ENCODE data around the gene PPP1R16B. TPM values are rescaled to one million over a fixed set of nuclear protein-coding genes. Genes with fewer than 3 reads are reported as not detected.

The PPP1R16B gene
- total and polyA plus RNA-seq, 2 of the 8 experiments (the other 6 are each of a cell fraction or from before 2014, with no cell fraction given) = 2.6 to 8.9 TPM

GRCh38 chr20:38842026-38842425 is 36.5 kb downstream of the PPP1R16B start:
- Histone ChIP-seq H3K9ac (replicated peaks in 1 of 4; ENCODE audit: extremely low read depth in 1 of 4, low read depth in 3 of 4, low read length in 3 of 4) (no peak overlapping the region), H2BK20ac (ENCODE audit: low read length) (no peak overlapping the region), H3K79me2 (ENCODE audit: control insufficient read depth in 1 of 2, insufficient read depth in 2 of 2, low read length in 2 of 2) (no peaks in the 10 kb centered on the region), H4K5ac (ENCODE audit: insufficient read length, low read depth, low read length) (no peak overlapping the region), H4K91ac (replicated peaks; ENCODE audit: insufficient read length, low read length) (no peak overlapping the region), H2AK5ac (ENCODE audit: low read depth, low read length) (no peak overlapping the region), H2BK120ac (replicated peaks; ENCODE audit: low read depth, low read length) (no peak overlapping the region), H3K23me2 (ENCODE audit: low read depth, low read length) (no peaks in the 10 kb centered on the region), H3K56ac (replicated peaks; ENCODE audit: insufficient read length, low read depth, low read length) (no peak overlapping the region), H3K9me3 (ENCODE audit: insufficient read depth in 2 of 2, low read depth in 1 of 2, low read length in 1 of 2) (no peaks in the 10 kb centered on the region), H3K23ac (ENCODE audit: insufficient read length) (no peak overlapping the region), H2AFZ (ENCODE audit: low read length) (no peak overlapping the region), H3K4me3 (ENCODE audit: extremely low read depth in 1 of 4, insufficient read depth in 2 of 4, low read depth in 3 of 4, low read length in 4 of 4) (no peak overlapping the region), H3K36me3 (ENCODE audit: control insufficient read depth in 2 of 4, insufficient read depth in 4 of 4, low read length in 3 of 4) (no peaks in the 10 kb centered on the region), H4K20me1 (replicated peaks in 1 of 2; ENCODE audit: control insufficient read depth in 1 of 2, insufficient read depth in 2 of 2, low read length in 2 of 2) (no peaks in the 10 kb centered on the region), H3K18ac (ENCODE audit: extremely low read depth, low read length) (no peak overlapping the region), H2BK15ac (ENCODE audit: low read length) (no peak overlapping the region), H3K27me3 (replicated peaks in 1 of 4; ENCODE audit: control insufficient read depth in 3 of 4, extremely low read depth in 1 of 4, insufficient read depth in 3 of 4, low read length in 3 of 4) (no peaks in the 10 kb centered on the region), H4K8ac (ENCODE audit: extremely low read depth, insufficient read depth, low read length) (no peak overlapping the region), H3K14ac (ENCODE audit: insufficient read length) (no peak overlapping the region), H3K79me1 (ENCODE audit: low read depth, low read length) (peaks cover 2% of the 10 kb centered on the region; the same call in 1 of the 2 replicates), H2BK5ac (ENCODE audit: low read depth, low read length) (no peak overlapping the region), H3K4me2 (ENCODE audit: insufficient read depth in 1 of 2, low read depth in 2 of 2, low read length in 2 of 2) (no peak overlapping the region), H3K4me1 (replicated peaks in 1 of 4; ENCODE audit: control insufficient read depth in 3 of 4, insufficient read depth in 4 of 4, low read length in 3 of 4) (peaks cover 0 to 3% (median 0%) of the 10 kb centered on the region in 4 experiments; a peak in 1 of 7 replicates), H2BK12ac (ENCODE audit: low read depth, low read length) (no peak overlapping the region), H3K4ac (replicated peaks; ENCODE audit: insufficient read length, low read depth, low read length) (no peak overlapping the region), H3K27ac (ENCODE audit: low read depth, low read length) (no peak overlapping the region)
- FAIRE-seq = no peak
- 89% methylated on average over 1 of the region's 1 CpG; no CpG with 5 or more reads in 1 of the 2 experiments for WGBS, 2 experiments (ENCODE audit: extremely low coverage in 1 of 2, insufficient coverage in 1 of 2, insufficient read length in 1 of 2, insufficient replicate concordance in 2 of 2, low coverage in 1 of 2, low lambda C conversion rate in 2 of 2, missing lambda C conversion rate in 1 of 2)
- no peak for DNase-seq (ENCODE audit: low read depth in 1 of 2, low spot score in 2 of 2)
- CTCF ChIA-PET (ENCODE audit: partially characterized antibody) = no interaction called here
- POLR2A ChIA-PET (ENCODE audit: partially characterized antibody) = interaction anchor here (1.1 kb wide), 1 partner anchor 38 kb away, joined by 3 read pairs; no protein-coding TSS in a partner anchor
- TF ChIP-seq KDM5A (IDR thresholded peaks at IDR 0.05; ENCODE audit: low read length) (no peak), TEAD4 (IDR thresholded peaks at IDR 0.05; ENCODE audit: low read depth, low read length) (no peak), CHD2 (IDR thresholded peaks at IDR 0.05; ENCODE audit: low read length) (no peak), RAD21 (IDR thresholded peaks at IDR 0.05 in 1 of 2, conservative IDR thresholded peaks at IDR 0.05 in 1 of 2; ENCODE audit: low read depth in 2 of 2, low read length in 2 of 2) (no peak), CTCF (IDR thresholded peaks at IDR 0.05; ENCODE audit: control extremely low read depth in 1 of 3, insufficient read depth in 1 of 3, low read depth in 1 of 3, low read length in 3 of 3) (no peak), E2F6 (IDR thresholded peaks at IDR 0.05) (no peak), EP300 (IDR thresholded peaks at IDR 0.05; ENCODE audit: borderline replicate concordance in 1 of 2, low read depth in 2 of 2, low read length in 2 of 2) (no peak), GTF2F1 (IDR thresholded peaks at IDR 0.05; ENCODE audit: borderline replicate concordance, low read depth, low read length) (no peak), NRF1 (IDR thresholded peaks at IDR 0.05; ENCODE audit: low read depth, low read length) (no peak), CEBPB (IDR thresholded peaks at IDR 0.05; ENCODE audit: low read depth, low read length) (no peak), YY1 (IDR thresholded peaks at IDR 0.05; ENCODE audit: low read depth, low read length) (no peak)
